SU-DHL-6 (cell line): Measurements from ENCODE around the gene DOCK3.
"Not testable (repeated sequence)": the region's sequence is repeated elsewhere in the genome, so short reads cannot be mapped to it uniquely, and the experiment has no call there.

Experiments
- H2AFZ ChIP-seq: fragments of 200-600 bp; sonication (generic); 2 replicates; pipeline ENCODE4 v1.6.1; 2014; ENCODE audit warnings: low read depth, mild to moderate bottlenecking, moderate library complexity, mixed read lengths, antibody characterized with exemption, low read length; ENCODE audit not compliant: severe bottlenecking
- H3F3A ChIP-seq: fragments of 200-600 bp; shearing (Covaris generic); 2 replicates; pipeline ENCODE4 v1.6.0; 2016; ENCODE audit warnings: antibody characterized with exemption, mild to moderate bottlenecking; ENCODE audit not compliant: insufficient read depth
- H3K27ac ChIP-seq: fragments of 200-600 bp; sonication (generic); 2 replicates; pipeline ENCODE4 v1.5.1; 2016; ENCODE audit warnings: low read depth, mild to moderate bottlenecking, low read length, moderate library complexity, mixed read lengths
- H3K27me3 ChIP-seq: fragments of 200-600 bp; sonication (generic), shearing (Covaris generic); 2 replicates; pipeline ENCODE4 v1.6.0; 2014; ENCODE audit warnings: mild to moderate bottlenecking, low read length
- H3K36me3 ChIP-seq: fragments of 200-600 bp; sonication (generic); 2 replicates; pipeline ENCODE4 v1.6.1; 2014; ENCODE audit warnings: mild to moderate bottlenecking, low read length, mixed read lengths
- H3K4me2 ChIP-seq: fragments of 300-600, 200-600 bp; shearing (Covaris generic), sonication (generic); 2 replicates; pipeline ENCODE4 v1.6.0; 2014; ENCODE audit warnings: low read length, low read depth, mild to moderate bottlenecking; ENCODE audit not compliant: poor library complexity, severe bottlenecking
- H3K4me3 ChIP-seq: fragments of 200-600 bp; sonication (generic); 2 replicates; pipeline ENCODE4 v1.5.1; 2014; ENCODE audit warnings: antibody characterized with exemption, low read length, mild to moderate bottlenecking, mixed read lengths; ENCODE audit not compliant: insufficient read depth, poor library complexity, severe bottlenecking
- H3K79me2 ChIP-seq: fragments of 200-600 bp; sonication (generic); 2 replicates; pipeline ENCODE4 v1.6.1; 2014; ENCODE audit warnings: mild to moderate bottlenecking, low read length, moderate library complexity; ENCODE audit not compliant: insufficient read depth
- H3K9ac ChIP-seq: fragments of 200-600 bp; sonication (generic); 2 replicates; pipeline ENCODE4 v1.7.0; 2014; ENCODE audit warnings: mild to moderate bottlenecking, low read length
- H3K9me2 ChIP-seq: fragments of 200-600 bp; sonication (generic); replicated peaks from 2 replicates; pipeline ENCODE4 v1.6.1; 2014; ENCODE audit warnings: low read length; ENCODE audit not compliant: insufficient read depth
- H3K9me3 ChIP-seq: fragments of 200-600 bp; sonication (generic); 2 replicates; pipeline ENCODE4 v1.6.1; 2014; ENCODE audit warnings: low read length, mixed read lengths; ENCODE audit not compliant: insufficient read depth
- H4K20me1 ChIP-seq: fragments of 200-600 bp; sonication (generic); 2 replicates; pipeline ENCODE4 v1.6.1; 2014; ENCODE audit warnings: low read depth, mild to moderate bottlenecking, antibody characterized with exemption, low read length, moderate library complexity, mixed read lengths
- EZH2phosphoT487 ChIP-seq: fragments of 200-600 bp; sonication (generic), shearing (Covaris generic); conservative IDR thresholded peaks from 2 replicates; pipeline ENCODE4 v1.6.1; 2018; ENCODE audit warnings: mild to moderate bottlenecking, antibody characterized with exemption, low read length, moderate library complexity, mixed read lengths
- TF ChIP-seq, protein P1 (sequence below): fragments of 200-600 bp; sonication (generic); IDR thresholded peaks from one replicate; pipeline ENCODE4 v1.5.1; 2017; ENCODE audit warnings: antibody characterized with exemption, mild to moderate bottlenecking, low read length, moderate library complexity; ENCODE audit not compliant: insufficient read depth, poor library complexity, severe bottlenecking

The DOCK3 gene

DNA sequence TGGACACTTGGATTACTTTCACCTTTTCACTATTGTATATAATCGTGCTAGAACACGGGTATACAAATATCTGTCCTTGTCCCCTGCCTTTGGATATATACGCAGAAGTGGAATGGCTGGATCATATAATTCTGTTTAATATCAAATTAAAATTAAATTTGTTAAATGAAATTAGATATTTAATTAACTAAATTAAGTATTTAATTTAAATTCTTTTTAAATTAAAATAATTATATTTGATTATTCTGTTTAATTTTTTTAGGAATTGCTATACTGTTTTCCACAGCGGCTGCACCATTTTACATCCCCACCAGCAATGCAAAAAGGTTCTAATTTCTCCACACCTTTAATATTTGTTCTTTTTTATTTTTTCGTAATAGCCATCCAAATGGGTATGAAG lies 84.3 kb downstream of the DOCK3 start:
- no peaks in the 10 kb centered on the region for H3K79me2 ChIP-seq
- H3F3A ChIP-seq, result no peaks in the 10 kb centered on the region
- H3K9ac ChIP-seq, result no peak overlapping the region
- no peaks in the 10 kb centered on the region for H3K27me3 ChIP-seq
- H4K20me1 ChIP-seq, result no peaks in the 10 kb centered on the region
- TF ChIP-seq, protein P1, sequence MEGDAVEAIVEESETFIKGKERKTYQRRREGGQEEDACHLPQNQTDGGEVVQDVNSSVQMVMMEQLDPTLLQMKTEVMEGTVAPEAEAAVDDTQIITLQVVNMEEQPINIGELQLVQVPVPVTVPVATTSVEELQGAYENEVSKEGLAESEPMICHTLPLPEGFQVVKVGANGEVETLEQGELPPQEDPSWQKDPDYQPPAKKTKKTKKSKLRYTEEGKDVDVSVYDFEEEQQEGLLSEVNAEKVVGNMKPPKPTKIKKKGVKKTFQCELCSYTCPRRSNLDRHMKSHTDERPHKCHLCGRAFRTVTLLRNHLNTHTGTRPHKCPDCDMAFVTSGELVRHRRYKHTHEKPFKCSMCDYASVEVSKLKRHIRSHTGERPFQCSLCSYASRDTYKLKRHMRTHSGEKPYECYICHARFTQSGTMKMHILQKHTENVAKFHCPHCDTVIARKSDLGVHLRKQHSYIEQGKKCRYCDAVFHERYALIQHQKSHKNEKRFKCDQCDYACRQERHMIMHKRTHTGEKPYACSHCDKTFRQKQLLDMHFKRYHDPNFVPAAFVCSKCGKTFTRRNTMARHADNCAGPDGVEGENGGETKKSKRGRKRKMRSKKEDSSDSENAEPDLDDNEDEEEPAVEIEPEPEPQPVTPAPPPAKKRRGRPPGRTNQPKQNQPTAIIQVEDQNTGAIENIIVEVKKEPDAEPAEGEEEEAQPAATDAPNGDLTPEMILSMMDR, result no peak
- TF ChIP-seq EZH2phosphoT487, result no peak
- no peak overlapping the region for H3K4me3 ChIP-seq
- H3K4me2 ChIP-seq, result no peak overlapping the region
- H2AFZ ChIP-seq, result no peak overlapping the region
- H3K36me3 ChIP-seq, result no peaks in the 10 kb centered on the region
- no peaks in the 10 kb centered on the region for H3K9me3 ChIP-seq
- no peaks in the 10 kb centered on the region for H3K9me2 ChIP-seq
- no peak overlapping the region for H3K27ac ChIP-seq

DNA sequence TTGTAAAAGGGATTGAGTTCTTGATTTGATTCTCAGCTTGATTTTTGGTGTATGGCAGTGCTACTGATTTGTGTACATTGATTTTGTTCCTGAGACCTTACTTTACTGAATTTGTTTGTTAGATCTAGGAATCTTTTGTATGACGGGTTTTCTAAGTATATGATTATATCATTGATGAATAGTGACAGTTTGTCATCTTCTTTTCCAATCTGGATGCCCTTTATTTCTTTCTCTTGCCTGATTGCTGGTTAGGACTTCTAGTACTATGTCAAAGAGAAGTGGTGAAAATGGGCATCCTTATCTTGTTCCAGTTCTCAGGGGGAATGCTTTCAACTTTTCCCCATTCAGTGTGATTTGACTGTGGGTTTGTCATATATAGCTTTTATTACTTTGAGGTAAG lies 103.0 kb downstream of the DOCK3 start:
- H3K79me2 ChIP-seq, result no peaks in the 10 kb centered on the region
- H4K20me1 ChIP-seq, result no peaks in the 10 kb centered on the region
- H3K4me2 ChIP-seq, result no peak overlapping the region
- no peaks in the 10 kb centered on the region for H3K9me3 ChIP-seq
- no peaks in the 10 kb centered on the region for H3K36me3 ChIP-seq
- no peaks in the 10 kb centered on the region for H3K27me3 ChIP-seq
- no peak overlapping the region for H2AFZ ChIP-seq
- H3K9ac ChIP-seq, result no peak overlapping the region
- no peaks in the 10 kb centered on the region; the same call in 1 of the 2 replicates for H3K9me2 ChIP-seq
- H3F3A ChIP-seq, result no peaks in the 10 kb centered on the region
- H3K27ac ChIP-seq, result no peak overlapping the region
- TF ChIP-seq, protein P1, result no peak
- no peak for TF ChIP-seq EZH2phosphoT487
- H3K4me3 ChIP-seq, result no peak overlapping the region

DNA sequence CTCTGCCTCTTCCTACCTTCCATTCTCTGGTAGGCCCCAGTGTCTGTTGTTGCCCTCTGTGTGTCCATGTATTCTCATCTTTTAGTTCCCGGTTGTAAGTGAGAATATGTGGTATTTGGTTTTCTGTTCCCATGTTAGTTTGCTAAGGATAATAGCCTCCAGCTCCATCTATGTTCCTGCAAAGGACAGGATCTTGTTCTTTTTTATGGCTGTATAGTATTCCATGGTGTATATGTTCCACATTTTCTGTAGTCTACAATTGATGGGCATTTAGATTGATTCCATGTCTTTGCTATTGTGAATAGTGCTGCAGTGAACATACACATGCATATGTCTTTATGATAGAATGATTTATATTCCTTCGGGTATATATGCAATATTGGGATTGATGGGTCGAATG lies 107.0 kb downstream of the DOCK3 start:
- not testable (repeated sequence) for H2AFZ ChIP-seq, H3K9ac ChIP-seq, H3K79me2 ChIP-seq

DNA sequence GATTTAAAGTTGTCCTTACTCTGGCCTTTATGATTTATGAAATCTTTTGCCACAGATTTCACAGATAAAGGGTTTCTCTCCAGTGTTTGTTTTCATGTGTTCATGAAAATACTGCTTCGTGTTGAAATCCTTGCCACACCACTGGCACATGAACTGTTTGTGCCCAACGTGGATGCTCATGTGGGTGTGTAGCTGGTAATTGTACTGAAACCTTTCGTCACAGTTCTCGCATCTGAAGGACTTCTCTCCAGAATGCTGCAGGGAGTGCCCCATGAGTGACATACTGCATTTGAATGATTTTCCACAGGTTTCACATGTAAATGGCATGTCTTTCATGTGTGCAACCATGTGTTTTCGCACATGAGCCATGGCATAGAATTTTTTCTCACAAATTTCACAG lies 111.9 kb downstream of the DOCK3 start:
- TF ChIP-seq, protein P1, result no peak
- H3K9me2 ChIP-seq, result no peaks in the 10 kb centered on the region
- no peak overlapping the region for H3K4me3 ChIP-seq
- no peak overlapping the region for H2AFZ ChIP-seq
- no peaks in the 10 kb centered on the region for H3K36me3 ChIP-seq
- no peaks in the 10 kb centered on the region for H3K27me3 ChIP-seq
- H3K27ac ChIP-seq, result no peak overlapping the region
- H3F3A ChIP-seq, result no peaks in the 10 kb centered on the region
- H3K9ac ChIP-seq, result no peak overlapping the region
- H3K4me2 ChIP-seq, result no peak overlapping the region
- H4K20me1 ChIP-seq, result no peaks in the 10 kb centered on the region
- H3K79me2 ChIP-seq, result no peaks in the 10 kb centered on the region
- H3K9me3 ChIP-seq, result no peaks in the 10 kb centered on the region

More for the DNA sequence above, 107.0 kb downstream of the DOCK3 start:
- H3K27ac ChIP-seq, H3K9me2 ChIP-seq, H3K4me3 ChIP-seq, H4K20me1 ChIP-seq, H3F3A ChIP-seq, H3K9me3 ChIP-seq, H3K4me2 ChIP-seq, H3K36me3 ChIP-seq, H3K27me3 ChIP-seq: not testable (repeated sequence)

DNA sequence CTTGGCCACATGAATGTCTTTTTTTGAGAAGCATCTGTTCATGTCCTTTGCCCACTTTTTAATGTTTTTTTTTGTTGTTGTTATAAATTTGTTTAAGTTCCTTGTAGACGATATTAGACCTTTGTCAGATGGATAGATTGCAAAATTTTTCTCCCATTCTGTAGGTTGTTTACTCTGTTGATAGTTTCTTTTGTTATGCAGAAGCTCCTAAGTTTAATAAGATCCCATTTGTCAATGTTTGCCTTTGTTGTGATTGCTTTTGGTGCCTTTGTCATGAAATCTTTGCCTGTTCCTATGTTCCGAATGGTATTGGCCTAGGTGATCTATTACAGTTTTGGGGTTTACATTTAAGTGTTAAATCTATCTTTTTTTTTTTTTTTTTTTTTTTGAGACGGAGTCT lies 116.2 kb downstream of the DOCK3 start:
- not testable (repeated sequence) for H3K9me2 ChIP-seq, H3K27me3 ChIP-seq, H3K36me3 ChIP-seq, H3K9ac ChIP-seq, H3K79me2 ChIP-seq, H3K9me3 ChIP-seq, H2AFZ ChIP-seq, H4K20me1 ChIP-seq, H3F3A ChIP-seq, H3K4me3 ChIP-seq, H3K27ac ChIP-seq, H3K4me2 ChIP-seq
